ENCODE results near the gene KLF7. TPM values are rescaled to one million over a fixed set of nuclear protein-coding genes. Genes with fewer than 3 reads are reported as not detected.

Gene KLF7
- total and polyA plus RNA-seq, 2 donors (not counting 1 experiment from before 2014, with no cell fraction given): 12.9 to 21.0 TPM

DNA sequence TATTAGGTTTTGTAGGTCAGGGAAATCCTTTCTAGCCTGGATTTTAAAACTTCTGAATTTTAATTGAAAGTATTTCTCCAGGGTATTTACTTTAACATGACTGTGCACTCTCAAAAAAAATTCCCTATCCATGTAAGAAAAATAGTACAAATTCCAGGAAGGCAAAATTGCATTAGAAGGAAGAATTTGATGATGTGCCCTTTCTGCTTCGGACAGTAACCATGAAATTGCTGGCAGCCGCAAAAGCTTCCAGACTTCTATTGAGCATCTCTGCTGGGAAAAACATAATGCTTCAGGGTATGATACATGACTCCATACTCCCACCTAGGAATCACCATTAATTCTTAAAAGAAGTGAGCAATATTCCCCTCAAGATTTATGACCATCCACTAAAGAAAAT lies 17.2 kb upstream of the KLF7 start:
- Histone ChIP-seq H3K4me1 (ENCODE audit: control insufficient read depth, extremely low read depth, insufficient read depth, low read length) (peaks cover 3% of the 10 kb centered on the region), H3K9me3 (ENCODE audit: control insufficient read depth, insufficient read depth, low read depth, low read length) (no peaks in the 10 kb centered on the region), H3K79me2 (ENCODE audit: control insufficient read depth, insufficient read depth, low read length) (no peaks in the 10 kb centered on the region), H3K9ac (ENCODE audit: insufficient read depth, low read length) (no peak overlapping the region), H3K36me3 (ENCODE audit: control insufficient read depth, insufficient read depth, low read length) (no peaks in the 10 kb centered on the region), H3K27ac (ENCODE audit: insufficient read depth, low read length) (no peak overlapping the region), H2AFZ (ENCODE audit: low read length) (no peak overlapping the region), H4K20me1 (ENCODE audit: control insufficient read depth, extremely low read depth, insufficient read depth, low read length) (no peaks in the 10 kb centered on the region), H3K4me3 (replicated peaks in 1 of 4; ENCODE audit: control extremely low read depth in 1 of 4, insufficient read depth in 1 of 4, low read depth in 3 of 4, low read length in 4 of 4) (no peak overlapping the region), H3K27me3 (ENCODE audit: control insufficient read depth, insufficient read depth, low read length) (no peaks in the 10 kb centered on the region), H3K4me2 (ENCODE audit: extremely low read depth, insufficient read depth, low read length) (no peak overlapping the region)
- TF ChIP-seq, protein P1, sequence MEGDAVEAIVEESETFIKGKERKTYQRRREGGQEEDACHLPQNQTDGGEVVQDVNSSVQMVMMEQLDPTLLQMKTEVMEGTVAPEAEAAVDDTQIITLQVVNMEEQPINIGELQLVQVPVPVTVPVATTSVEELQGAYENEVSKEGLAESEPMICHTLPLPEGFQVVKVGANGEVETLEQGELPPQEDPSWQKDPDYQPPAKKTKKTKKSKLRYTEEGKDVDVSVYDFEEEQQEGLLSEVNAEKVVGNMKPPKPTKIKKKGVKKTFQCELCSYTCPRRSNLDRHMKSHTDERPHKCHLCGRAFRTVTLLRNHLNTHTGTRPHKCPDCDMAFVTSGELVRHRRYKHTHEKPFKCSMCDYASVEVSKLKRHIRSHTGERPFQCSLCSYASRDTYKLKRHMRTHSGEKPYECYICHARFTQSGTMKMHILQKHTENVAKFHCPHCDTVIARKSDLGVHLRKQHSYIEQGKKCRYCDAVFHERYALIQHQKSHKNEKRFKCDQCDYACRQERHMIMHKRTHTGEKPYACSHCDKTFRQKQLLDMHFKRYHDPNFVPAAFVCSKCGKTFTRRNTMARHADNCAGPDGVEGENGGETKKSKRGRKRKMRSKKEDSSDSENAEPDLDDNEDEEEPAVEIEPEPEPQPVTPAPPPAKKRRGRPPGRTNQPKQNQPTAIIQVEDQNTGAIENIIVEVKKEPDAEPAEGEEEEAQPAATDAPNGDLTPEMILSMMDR (conservative IDR thresholded peaks at IDR 0.05 in 1 of 2, IDR thresholded peaks at IDR 0.05 in 1 of 2; ENCODE audit: low read depth in 1 of 2, low read length in 2 of 2): no peak
- TF ChIP-seq EZH2 (IDR thresholded peaks at IDR 0.05; ENCODE audit: low read length, missing control alignments): no peak
- peak in 1 of 2 donors; percentile 80 for DNase-seq (ENCODE audit: low read depth in 2 of 2)

DNA sequence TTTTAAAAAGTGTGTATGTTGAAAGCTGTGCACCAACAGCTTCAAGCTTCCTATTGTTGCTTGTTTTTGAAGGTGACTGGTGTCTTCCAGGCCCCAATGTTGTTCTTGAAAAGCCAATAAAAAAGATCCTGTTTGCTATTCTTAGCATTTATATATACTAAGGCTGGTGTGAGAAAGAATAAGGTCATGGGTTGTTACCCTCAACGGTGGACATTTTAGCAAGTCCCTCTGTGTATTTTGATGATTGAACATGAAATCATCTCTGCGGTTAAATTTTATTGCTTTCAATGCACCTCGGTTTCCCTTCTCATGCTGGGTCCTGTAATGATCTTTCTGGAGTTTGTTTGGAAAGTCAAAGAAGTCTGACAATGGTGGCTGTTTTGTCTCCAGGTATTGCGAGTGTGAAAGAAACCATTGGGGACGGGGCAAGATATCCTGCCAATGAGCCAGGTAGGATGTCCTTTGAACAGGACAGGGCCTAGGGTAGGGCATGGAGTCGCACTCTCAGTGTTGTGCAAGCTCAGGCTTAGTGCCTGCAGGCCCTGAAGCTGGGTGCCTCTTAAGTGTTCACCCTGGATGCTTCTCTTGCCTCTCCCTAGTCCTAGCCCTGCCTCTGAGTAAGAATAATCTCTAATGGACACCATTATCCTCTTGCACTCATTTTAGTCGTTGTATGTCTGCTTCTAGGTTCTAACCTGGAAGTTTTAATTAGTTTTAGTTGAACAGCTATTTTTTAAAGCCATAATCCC lies 16.0 kb upstream of the KLF7 start:
- H3K79me2 ChIP-seq (ENCODE audit: control insufficient read depth, insufficient read depth, low read length): no peaks in the 10 kb centered on the region
- no peak overlapping the region for H3K4me2 ChIP-seq (ENCODE audit: extremely low read depth, insufficient read depth, low read length)
- no peaks in the 10 kb centered on the region for H3K27me3 ChIP-seq (ENCODE audit: control insufficient read depth, insufficient read depth, low read length)
- H3K27ac ChIP-seq (ENCODE audit: insufficient read depth, low read length): no peak overlapping the region
- peaks cover 3% of the 10 kb centered on the region for H3K4me1 ChIP-seq (ENCODE audit: control insufficient read depth, extremely low read depth, insufficient read depth, low read length)
- TF ChIP-seq, protein P1 (conservative IDR thresholded peaks at IDR 0.05 in 1 of 2, IDR thresholded peaks at IDR 0.05 in 1 of 2; ENCODE audit: low read depth in 1 of 2, low read length in 2 of 2): no peak
- H2AFZ ChIP-seq (ENCODE audit: low read length): no peak overlapping the region
- no peaks in the 10 kb centered on the region for H3K9me3 ChIP-seq (ENCODE audit: control insufficient read depth, insufficient read depth, low read depth, low read length)
- H3K36me3 ChIP-seq (ENCODE audit: control insufficient read depth, insufficient read depth, low read length): no peaks in the 10 kb centered on the region
- no peak overlapping the region for H3K4me3 ChIP-seq (replicated peaks in 1 of 4; ENCODE audit: control extremely low read depth in 1 of 4, insufficient read depth in 1 of 4, low read depth in 3 of 4, low read length in 4 of 4)
- no peak for DNase-seq (ENCODE audit: low read depth in 2 of 2)
- H4K20me1 ChIP-seq (ENCODE audit: control insufficient read depth, extremely low read depth, insufficient read depth, low read length): no peaks in the 10 kb centered on the region
- no peak overlapping the region for H3K9ac ChIP-seq (ENCODE audit: insufficient read depth, low read length)

DNA sequence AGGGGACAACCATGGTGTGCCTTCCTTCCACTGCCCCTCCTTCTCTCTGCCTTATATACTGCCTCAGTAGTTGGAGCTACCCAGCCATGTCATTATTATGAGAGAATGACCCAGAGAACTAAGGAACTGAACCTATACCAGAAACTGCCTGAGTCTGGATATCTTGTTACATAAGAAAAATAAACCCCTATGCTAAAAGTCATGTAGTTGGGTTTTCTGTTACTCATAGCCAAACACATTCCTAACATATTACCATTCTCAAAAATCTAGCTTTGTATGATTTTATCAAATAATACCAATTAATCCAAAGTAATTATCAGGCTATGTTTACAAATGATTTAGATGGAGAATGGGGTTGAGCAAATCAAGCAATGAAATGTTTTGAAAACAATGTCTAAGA lies 15.0 kb upstream of the KLF7 start:
- Histone ChIP-seq H3K79me2 (ENCODE audit: control insufficient read depth, insufficient read depth, low read length) (no peaks in the 10 kb centered on the region), H3K27me3 (ENCODE audit: control insufficient read depth, insufficient read depth, low read length) (no peaks in the 10 kb centered on the region), H3K4me1 (ENCODE audit: control insufficient read depth, extremely low read depth, insufficient read depth, low read length) (peaks cover 3% of the 10 kb centered on the region), H3K4me2 (ENCODE audit: extremely low read depth, insufficient read depth, low read length) (no peak overlapping the region), H3K27ac (ENCODE audit: insufficient read depth, low read length) (no peak overlapping the region), H3K4me3 (replicated peaks in 1 of 4; ENCODE audit: control extremely low read depth in 1 of 4, insufficient read depth in 1 of 4, low read depth in 3 of 4, low read length in 4 of 4) (no peak overlapping the region), H3K9me3 (ENCODE audit: control insufficient read depth, insufficient read depth, low read depth, low read length) (no peaks in the 10 kb centered on the region), H3K36me3 (ENCODE audit: control insufficient read depth, insufficient read depth, low read length) (no peaks in the 10 kb centered on the region), H4K20me1 (ENCODE audit: control insufficient read depth, extremely low read depth, insufficient read depth, low read length) (no peaks in the 10 kb centered on the region), H2AFZ (ENCODE audit: low read length) (no peak overlapping the region), H3K9ac (ENCODE audit: insufficient read depth, low read length) (no peak overlapping the region)
- DNase-seq (ENCODE audit: low read depth in 2 of 2): peak; percentile 49 to 63
- TF ChIP-seq, protein P1 (conservative IDR thresholded peaks at IDR 0.05 in 1 of 2, IDR thresholded peaks at IDR 0.05 in 1 of 2; ENCODE audit: low read depth in 1 of 2, low read length in 2 of 2): no peak
- TF ChIP-seq EZH2 (IDR thresholded peaks at IDR 0.05; ENCODE audit: low read length, missing control alignments): no peak

All from fibroblast of lung (primary cell).